Adrenal gland (tissue), 12 donors: ENCODE results near the gene NKAIN2. TPM values are rescaled to one million over a fixed set of nuclear protein-coding genes. Genes with fewer than 3 reads are reported as not detected.
"Not testable (repeated sequence)": the region's sequence is repeated elsewhere in the genome, so short reads cannot be mapped to it uniquely, and the experiment has no call there.

Source experiments
- DNase-seq, 7 donors: peaks; one replicate each; pipeline ENCODE4 v3.0.0-alpha.2; 2019 to 2020
- H3K27ac ChIP-seq, 5 donors: fragments of 200-600 bp; sonication (generic) in 4 of 5; 1 replicate in 3 of 5; 2 replicates in 2 of 5; pipeline versions ENCODE4 v1.5.1 to v1.8.0; 2016 to 2020; ENCODE audit warnings: mild to moderate bottlenecking in 1 of 5
- H3K27me3 ChIP-seq: fragments of 200-600 bp; 2 replicates; pipeline ENCODE4 v1.8.0; 2021
- H3K36me3 ChIP-seq, 2 donors: fragments of 200-600 bp; replicated peaks in 1 of 2; 1 replicate in 1 of 2; 2 replicates in 1 of 2; pipeline versions ENCODE4 v1.5.1 to v1.8.0; 2018 to 2022
- H3K4me1 ChIP-seq, 2 donors: fragments of 200-600 bp; replicated peaks in 1 of 2; 1 replicate in 1 of 2; 2 replicates in 1 of 2; pipeline versions ENCODE4 v1.5.1 to v1.8.0; 2018 to 2021
- H3K4me3 ChIP-seq, 4 donors: fragments of 200-600 bp; sonication (generic) in 3 of 4; one replicate each; pipeline ENCODE4 v1.5.1; 2016 to 2018
- H3K9me3 ChIP-seq, 3 donors: fragments of 200-600 bp; sonication (generic) in 1 of 3; replicated peaks in 1 of 3; 1 replicate in 2 of 3; 2 replicates in 1 of 3; pipeline versions ENCODE4 v1.5.1 to v1.8.0; 2016 to 2021
- CTCF ChIP-seq, 6 experiments: fragments of 450-650 bp in 4 of 6; fragments of 200-600 bp in 2 of 6; sonication (generic) in 1 of 6; IDR thresholded peaks; 1 replicate in 5 of 6; 2 replicates in 1 of 6; pipeline versions ENCODE4 v1.5.1 to v1.8.0; 2016 to 2021; ENCODE audit warnings: antibody characterized with exemption in 6 of 6, mild to moderate bottlenecking in 2 of 6, moderate library complexity in 1 of 6
- POLR2A ChIP-seq, 2 donors: fragments of 450-650 bp; IDR thresholded peaks; one replicate each; pipeline ENCODE4 v1.6.1; 2017; ENCODE audit warnings: antibody characterized with exemption in 2 of 2, mild to moderate bottlenecking in 2 of 2, moderate library complexity in 1 of 2
- WGBS, 4 donors: extraction: QIAGEN DNeasy Blood & Tissue Kit in 2 of 4; methylation state at CpG; one replicate each; pipeline versions ENCODE4 v1.1.5 to v1.1.7; 2013 to 2017; 5-methylcytosine and 5-hydroxymethylcytosine counted together
- intact Hi-C, 2 donors: fragments of 100-400 bp; cut with DNase I; formaldehyde crosslinking; loops; one replicate each; pipeline versions ENCODE4 v1.14.1 to v1.15.0; 2022 to 2023
- polyA plus RNA-seq, 3 donors: library from polyadenylated mRNA; stranded (reverse); fragments of 200-250 nt in 2 of 3; fragments of 350-450 nt in 1 of 3; fragmentation: Illumina TruSeq in 1 of 3; extraction: RNeasy Lipid Tissue Mini Kit (QIAGEN cat#74804) in 1 of 3; gene quantifications; one replicate each; pipeline ENCODE4 v1.2.3, GENCODE V29; 2013 to 2014
- total RNA-seq, 9 donors: library from RNA; depleted of rRNA in 4 of 9; stranded (reverse); fragments of >200 nt in 4 of 9; fragments of 120-200 nt in 1 of 9; fragmentation: NEBNext Ultra II Directional in 1 of 9; extraction: Animal tissue kit (Norgen Biotek cat#: 25700) in 1 of 9; gene quantifications; one replicate each; pipeline versions ENCODE4 v1.1.0 to v1.2.4, GENCODE V29; 2013 to 2023
- donor health status: healthy with polysubstance abuse.
- donor health status: Bipolar disorder and iron deficiency.
- donor health status: DM: yes; HTN: yes; CAD: no.
- donor health status: DM: no; HTN: no; CAD: no.
- donor health status: DM: no; HTN: no; CAD: no.
- donor health status: DM: yes; HTN: yes; CAD: no.

The NKAIN2 gene
- total and polyA plus RNA-seq, 12 donors: under 0.01 to 0.61 (median 0.23) TPM; not detected in 3

- intact Hi-C loops: no loop called here
- Histone ChIP-seq H3K27ac (no peak overlapping the region), H3K9me3 (no peaks in the 10 kb centered on the region), H3K27me3 (no peaks in the 10 kb centered on the region), H3K4me1 (no peaks in the 10 kb centered on the region), H3K36me3 (no peaks in the 10 kb centered on the region), H3K4me3 (no peak overlapping the region)
- TF ChIP-seq CTCF (IDR thresholded peaks at IDR 0.05) (no peak), POLR2A (IDR thresholded peaks at IDR 0.05) (no peak)
- 77 to 85% (median 81%) methylated on average over 6 of the region's 6 CpGs for WGBS, 4 donors
- no peak for DNase-seq
Measured at GRCh38 chr6:124008988-124009765, 205.5 kb downstream of the NKAIN2 start.

GRCh38 chr6:124010574-124010973 is 206.9 kb downstream of the NKAIN2 start:
- Histone ChIP-seq H3K36me3 (no peaks in the 10 kb centered on the region), H3K27ac (no peak overlapping the region), H3K4me1 (no peaks in the 10 kb centered on the region), H3K9me3 (no peaks in the 10 kb centered on the region), H3K4me3 (no peak overlapping the region), H3K27me3 (no peaks in the 10 kb centered on the region)
- intact Hi-C loops: no loop called here
- TF ChIP-seq CTCF (IDR thresholded peaks at IDR 0.05) (no peak), POLR2A (IDR thresholded peaks at IDR 0.05) (no peak)
- DNase-seq: no peak

- Histone ChIP-seq H3K27me3 (no peaks in the 10 kb centered on the region), H3K4me3 (no peak overlapping the region), H3K9me3 (no peaks in the 10 kb centered on the region), H3K27ac (no peak overlapping the region), H3K4me1 (no peaks in the 10 kb centered on the region), H3K36me3 (no peaks in the 10 kb centered on the region)
- intact Hi-C loops: no loop called here
- WGBS, 4 donors: 83 to 88% (median 87%) methylated on average over 2 of the region's 2 CpGs
- DNase-seq: no peak
- TF ChIP-seq CTCF (IDR thresholded peaks at IDR 0.05) (no peak), POLR2A (IDR thresholded peaks at IDR 0.05) (no peak)
Measured at GRCh38 chr6:124011180-124011579, 207.5 kb downstream of the NKAIN2 start.

- 67 to 90% (median 75%) methylated on average over 1 of the region's 1 CpG; no CpG with 5 or more reads in 1 of the 4 donors for WGBS, 4 donors
- intact Hi-C loops, H3K9me3 ChIP-seq: not testable (repeated sequence)
Measured at GRCh38 chr6:124022051-124022450, 218.4 kb downstream of the NKAIN2 start.

GRCh38 chr6:124022641-124023040 is 219.0 kb downstream of the NKAIN2 start:
- H3K36me3 ChIP-seq: no peaks in the 10 kb centered on the region
- no peaks in the 10 kb centered on the region for H3K27me3 ChIP-seq
- H3K4me1 ChIP-seq: no peaks in the 10 kb centered on the region
- no peaks in the 10 kb centered on the region for H3K9me3 ChIP-seq
- no peak overlapping the region for H3K27ac ChIP-seq
- 70 to 80% (median 74%) methylated on average over 2 of the region's 2 CpGs for WGBS, 4 donors
- H3K4me3 ChIP-seq: no peak overlapping the region
- intact Hi-C loops: no loop called here
- DNase-seq: no peak
- TF ChIP-seq CTCF (IDR thresholded peaks at IDR 0.05) (no peak), POLR2A (IDR thresholded peaks at IDR 0.05) (no peak)

More at GRCh38 chr6:124022051-124022450, 218.4 kb downstream of the NKAIN2 start:
- not testable (repeated sequence) for H3K4me3 ChIP-seq, DNase-seq, H3K27me3 ChIP-seq, H3K27ac ChIP-seq, H3K4me1 ChIP-seq, H3K36me3 ChIP-seq
